B cell (primary cell): ENCODE measurements around the gene XG. TPM values are rescaled to one million over a fixed set of nuclear protein-coding genes. Genes with fewer than 3 reads are reported as not detected.

Experiments used
- ATAC-seq: fragments of 200-7000 bp; cut with Tn5 transposase; one replicate; pipeline ENCODE4 v1.10.0; 2021; ENCODE audit warnings: low read depth, mild to moderate bottlenecking, moderate number of reproducible peaks, moderate library complexity
- CTCF ChIA-PET: fragments of 350-600 bp; sonication (Branson Sonifier 250); formaldehyde crosslinking; loops from one replicate; lab custom pipeline; 2021; ENCODE audit warnings: antibody characterized with exemption, inconsistent platforms; lab: Charles Lee
- POLR2A ChIA-PET: fragments of 350-600 bp; sonication (Branson Sonifier 250); formaldehyde crosslinking; loops from one replicate; lab custom pipeline; 2021; ENCODE audit warnings: antibody characterized with exemption; lab: Charles Lee
- DNase-seq: peaks from one replicate; pipeline ENCODE4 v3.0.0; 2013
- H2AFZ ChIP-seq: 2 replicates; pipeline ENCODE4 v1.6.1; 2012; ENCODE audit warnings: mild to moderate bottlenecking, low read depth, low read length; ENCODE audit not compliant: insufficient read depth, poor library complexity, severe bottlenecking
- H3K27ac ChIP-seq, 2 donors: 1 replicate in 1 of 2; 2 replicates in 1 of 2; pipeline ENCODE4 v1.5.1; 2012 to 2013; ENCODE audit warnings: low read length in 2 of 2, mild to moderate bottlenecking in 2 of 2, moderate library complexity in 1 of 2
- H3K27me3 ChIP-seq, 4 experiments: fragments of 200-600 bp in 1 of 4; sonication (generic) in 1 of 4; replicated peaks in 1 of 4; 1 replicate in 2 of 4; 2 replicates in 2 of 4; pipeline versions ENCODE4 v1.6.1 to v1.7.0; 2013 to 2016; ENCODE audit warnings: low read length in 3 of 4, mild to moderate bottlenecking in 2 of 4, mixed read lengths in 1 of 4, moderate library complexity in 1 of 4; ENCODE audit not compliant: insufficient read depth in 4 of 4, control insufficient read depth in 3 of 4; ENCODE audit errors: control extremely low read depth in 1 of 4
- H3K36me3 ChIP-seq, 2 experiments: replicated peaks in 1 of 2; 1 replicate in 1 of 2; 2 replicates in 1 of 2; pipeline versions ENCODE4 v1.6.1 to v1.7.1; 2013; ENCODE audit warnings: low read length in 1 of 2; ENCODE audit not compliant: insufficient read depth in 2 of 2, control insufficient read depth in 1 of 2; ENCODE audit errors: control extremely low read depth in 1 of 2, extremely low read depth in 1 of 2
- H3K4me1 ChIP-seq, 2 donors: fragments of 200-600 bp in 1 of 2; sonication (generic) in 1 of 2; 1 replicate in 1 of 2; 2 replicates in 1 of 2; pipeline versions ENCODE4 v1.5.1 to v1.6.1; 2013 to 2017; ENCODE audit warnings: low read length in 2 of 2; ENCODE audit not compliant: control insufficient read depth in 2 of 2, insufficient read depth in 2 of 2
- H3K4me2 ChIP-seq: replicated peaks from 2 replicates; pipeline ENCODE3; 2012; ENCODE audit warnings: mild to moderate bottlenecking, low read depth, low read length; ENCODE audit not compliant: poor library complexity, severe bottlenecking
- H3K4me3 ChIP-seq, 5 experiments: fragments of 200-600 bp in 1 of 5; sonication (generic) in 1 of 5; 1 replicate in 3 of 5; 2 replicates in 2 of 5; pipeline versions ENCODE4 v1.5.1 to v1.7.0; 2011 to 2016; ENCODE audit warnings: low read length in 4 of 5, mild to moderate bottlenecking in 4 of 5, low read depth in 2 of 5, control low read depth in 1 of 5, moderate library complexity in 1 of 5; ENCODE audit not compliant: insufficient read depth in 1 of 5; ENCODE audit errors: control extremely low read depth in 1 of 5, extremely low read depth in 1 of 5
- H3K79me2 ChIP-seq: fragments of 200-600 bp; sonication (generic); one replicate; pipeline ENCODE4 v1.6.0; 2016; ENCODE audit warnings: low read length; ENCODE audit not compliant: control insufficient read depth, insufficient read depth
- H3K9ac ChIP-seq: fragments of 200-600 bp; sonication (generic); 2 replicates; pipeline ENCODE4 v1.6.1; 2017; ENCODE audit warnings: mild to moderate bottlenecking, low read length, moderate library complexity
- H3K9me3 ChIP-seq, 3 donors: one replicate each; pipeline versions ENCODE4 v1.6.1 to v1.7.1; 2013; ENCODE audit warnings: low read length in 2 of 3; ENCODE audit not compliant: control insufficient read depth in 2 of 3, insufficient read depth in 1 of 3; ENCODE audit errors: control extremely low read depth in 1 of 3
- H4K20me1 ChIP-seq: 2 replicates; pipeline ENCODE4 v1.6.0; 2012; ENCODE audit warnings: mild to moderate bottlenecking, low read length; ENCODE audit not compliant: insufficient read depth, control insufficient read depth, poor library complexity, severe bottlenecking
- H3K27ac Mint-ChIP-seq: one replicate; pipeline ENCODE4 v1.8.0; 2021; ENCODE audit warnings: mixed read lengths
- H3K27me3 Mint-ChIP-seq: one replicate; pipeline ENCODE4 v1.8.0; 2021; ENCODE audit warnings: mixed read lengths
- H3K4me1 Mint-ChIP-seq: one replicate; pipeline ENCODE4 v1.8.0; 2021; ENCODE audit warnings: mixed read lengths
- H3K4me3 Mint-ChIP-seq: one replicate; pipeline ENCODE4 v1.8.0; 2021; ENCODE audit warnings: mixed read lengths
- H3K9me3 Mint-ChIP-seq: one replicate; pipeline ENCODE4 v1.8.0; 2022; ENCODE audit warnings: mixed read lengths; ENCODE audit not compliant: insufficient read depth
- EZH2 ChIP-seq: IDR thresholded peaks from 2 replicates; pipeline ENCODE4 v1.6.1; 2012; ENCODE audit warnings: borderline replicate concordance, low read depth, mild to moderate bottlenecking, moderate library complexity, low read length; ENCODE audit not compliant: insufficient read depth, poor library complexity, severe bottlenecking
- WGBS: methylation state at CpG from one replicate; pipeline ENCODE4 v1.1.5; 2013; ENCODE audit warnings: missing lambda C conversion rate; ENCODE audit not compliant: insufficient coverage; 5-methylcytosine and 5-hydroxymethylcytosine counted together
- intact Hi-C: fragments of 100-400 bp; cut with micrococcal nuclease; formaldehyde crosslinking; loops from one replicate; pipeline ENCODE4 v1.10.0; 2022
- polyA plus RNA-seq: library from polyadenylated mRNA; depleted of rRNA; stranded (reverse); fragments of >200 nt; gene quantifications from 2 replicates; pipeline ENCODE4 v1.2.3, GENCODE V29; 2012
- total RNA-seq, 2 donors: library from RNA; stranded (reverse); fragments of 120-200 nt in 1 of 2; gene quantifications; 1 replicate in 1 of 2; 2 replicates in 1 of 2; pipeline versions ENCODE4 v1.2.3 to v1.2.4, GENCODE V29; 2013 to 2022
- TF ChIP-seq, protein P1 (sequence below): fragments of 200-600 bp; IDR thresholded peaks from one replicate; pipeline ENCODE4 v1.8.0; 2022; ENCODE audit warnings: antibody characterized with exemption, mild to moderate bottlenecking

XG gene
- total and polyA plus RNA-seq, 2 donors (not counting 1 experiment from before 2014, with no cell fraction given), result 0.03 TPM; not detected in 1

- H3K27ac Mint-ChIP-seq, result no peak overlapping the region
- H3K4me1 Mint-ChIP-seq, result no peaks in the 10 kb centered on the region
- Histone ChIP-seq H4K20me1 (no peaks in the 10 kb centered on the region), H3K27ac (no peak overlapping the region), H3K36me3 (peaks cover 2 to 49% of the 10 kb centered on the region in 2 experiments), H3K4me3 (no peak overlapping the region), H3K9me3 (peaks cover 0 to 5% (median 0%) of the 10 kb centered on the region in 3 donors), H3K27me3 (no peaks in the 10 kb centered on the region), H3K4me2 (no peak overlapping the region), H3K79me2 (no peaks in the 10 kb centered on the region), H3K9ac (no peak overlapping the region), H2AFZ (no peak overlapping the region), H3K4me1 (no peaks in the 10 kb centered on the region)
- H3K4me3 Mint-ChIP-seq, result no peak overlapping the region
- TF ChIP-seq, protein P1, sequence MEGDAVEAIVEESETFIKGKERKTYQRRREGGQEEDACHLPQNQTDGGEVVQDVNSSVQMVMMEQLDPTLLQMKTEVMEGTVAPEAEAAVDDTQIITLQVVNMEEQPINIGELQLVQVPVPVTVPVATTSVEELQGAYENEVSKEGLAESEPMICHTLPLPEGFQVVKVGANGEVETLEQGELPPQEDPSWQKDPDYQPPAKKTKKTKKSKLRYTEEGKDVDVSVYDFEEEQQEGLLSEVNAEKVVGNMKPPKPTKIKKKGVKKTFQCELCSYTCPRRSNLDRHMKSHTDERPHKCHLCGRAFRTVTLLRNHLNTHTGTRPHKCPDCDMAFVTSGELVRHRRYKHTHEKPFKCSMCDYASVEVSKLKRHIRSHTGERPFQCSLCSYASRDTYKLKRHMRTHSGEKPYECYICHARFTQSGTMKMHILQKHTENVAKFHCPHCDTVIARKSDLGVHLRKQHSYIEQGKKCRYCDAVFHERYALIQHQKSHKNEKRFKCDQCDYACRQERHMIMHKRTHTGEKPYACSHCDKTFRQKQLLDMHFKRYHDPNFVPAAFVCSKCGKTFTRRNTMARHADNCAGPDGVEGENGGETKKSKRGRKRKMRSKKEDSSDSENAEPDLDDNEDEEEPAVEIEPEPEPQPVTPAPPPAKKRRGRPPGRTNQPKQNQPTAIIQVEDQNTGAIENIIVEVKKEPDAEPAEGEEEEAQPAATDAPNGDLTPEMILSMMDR, result peak; percentile 18
- TF ChIP-seq EZH2, result no peak
- ChIA-PET CTCF (no interaction called here), POLR2A (no interaction called here)
- DNase-seq, result no peak
- intact Hi-C loops, result no loop called here
- no peaks in the 10 kb centered on the region for H3K27me3 Mint-ChIP-seq
- no peaks in the 10 kb centered on the region for H3K9me3 Mint-ChIP-seq
- no peak for ATAC-seq
These were observed 19.2 kb upstream of the XG start for GRCh38 chrX:2732649-2733048.

- ATAC-seq, result no peak
- Mint-ChIP-seq H3K27me3 (no peaks in the 10 kb centered on the region), H3K4me3 (no peak overlapping the region), H3K4me1 (no peaks in the 10 kb centered on the region), H3K9me3 (no peaks in the 10 kb centered on the region), H3K27ac (no peak overlapping the region)
- H3K27me3 ChIP-seq, result no peaks in the 10 kb centered on the region
- CTCF ChIA-PET, result no interaction called here
- H3K36me3 ChIP-seq, result peaks cover 0 to 42% of the 10 kb centered on the region in 2 experiments
- H3K4me2 ChIP-seq, result no peak overlapping the region
- intact Hi-C loops, result no loop called here
- no peaks in the 10 kb centered on the region for H3K4me1 ChIP-seq
- H2AFZ ChIP-seq, result no peak overlapping the region
- H4K20me1 ChIP-seq, result no peaks in the 10 kb centered on the region
- H3K79me2 ChIP-seq, result no peaks in the 10 kb centered on the region
- no peak overlapping the region for H3K9ac ChIP-seq
- peaks cover 0 to 5% (median 0%) of the 10 kb centered on the region in 3 donors for H3K9me3 ChIP-seq
- no peak overlapping the region for H3K4me3 ChIP-seq
- WGBS, result over 99% methylated on average over 7 of the region's 9 CpGs
- POLR2A ChIA-PET, result no interaction called here
- no peak for TF ChIP-seq EZH2
- TF ChIP-seq, protein P1, result no peak
- DNase-seq, result no peak
- no peak overlapping the region for H3K27ac ChIP-seq
These were observed 18.6 kb upstream of the XG start for GRCh38 chrX:2733286-2733685.
